HG02840 (cell line): Measurements from ENCODE around the gene CCDC102B.

Source experiments
- ATAC-seq: cut with Tn5 transposase; IDR thresholded peaks from one replicate; pipeline ENCODE4 v1.9.1; 2021; ENCODE audit warnings: mild to moderate bottlenecking, moderate library complexity, moderate number of reproducible peaks; ENCODE audit not compliant: unreplicated experiment, low FRiP score

Gene CCDC102B

GRCh38 chr18:69064063-69064462 lies 266.2 kb downstream of the CCDC102B start:
- no peak for ATAC-seq

GRCh38 chr18:69067048-69067447 lies 269.2 kb downstream of the CCDC102B start:
- no peak for ATAC-seq

GRCh38 chr18:69071680-69072079 lies 273.8 kb downstream of the CCDC102B start:
- ATAC-seq = no peak

- ATAC-seq = no peak
Measured at GRCh38 chr18:69081846-69082245, 284.0 kb downstream of the CCDC102B start.

GRCh38 chr18:69082499-69082898 lies 284.6 kb downstream of the CCDC102B start:
- ATAC-seq = no peak

- no peak for ATAC-seq
Measured at GRCh38 chr18:69085951-69086350, 288.1 kb downstream of the CCDC102B start.

GRCh38 chr18:69088973-69089372 lies 291.1 kb downstream of the CCDC102B start:
- ATAC-seq = no peak

- no peak for ATAC-seq
Measured at GRCh38 chr18:69097349-69097748, 299.5 kb downstream of the CCDC102B start.

- no peak for ATAC-seq
Measured at GRCh38 chr18:69102959-69103358, 305.1 kb downstream of the CCDC102B start.
